K562 (cell line): ENCODE results near the gene GRB2. TPM values are rescaled to one million over a fixed set of nuclear protein-coding genes. Genes with fewer than 3 reads are reported as not detected.

Source experiments
- ARID1B ChIP-seq: fragments of 450-650 bp; IDR thresholded peaks from 2 replicates; pipeline ENCODE4 v1.6.1; 2016; ENCODE audit warnings: antibody characterized with exemption, mild to moderate bottlenecking, inconsistent platforms
- ATF3 ChIP-seq, 2 experiments: fragments of 450-650 bp in 1 of 2; sonication (generic) in 1 of 2; formaldehyde crosslinking in 1 of 2; IDR thresholded peaks in 1 of 2; conservative IDR thresholded peaks in 1 of 2; 2 replicates each; pipeline versions ENCODE4 v1.6.1 to v1.8.1; 2016 to 2023; ENCODE audit warnings: mild to moderate bottlenecking in 2 of 2, moderate library complexity in 2 of 2, inconsistent platforms in 1 of 2, missing genetic modification reagents in 1 of 2
- ATF7 ChIP-seq: fragments of 450-650 bp; IDR thresholded peaks from 2 replicates; pipeline ENCODE4 v1.7.1; 2014; ENCODE audit warnings: mild to moderate bottlenecking, moderate library complexity
- CBX1 ChIP-seq: sonication (generic); IDR thresholded peaks from 2 replicates; pipeline ENCODE4 v1.6.1; 2016; ENCODE audit warnings: antibody characterized with exemption, low read depth, mild to moderate bottlenecking
- FOXK1 ChIP-seq: sonication (generic); formaldehyde crosslinking; IDR thresholded peaks from 2 replicates; pipeline ENCODE4 v1.8.0; 2022; ENCODE audit warnings: missing genetic modification reagents, mild to moderate bottlenecking, borderline replicate concordance
- NR2C2 ChIP-seq, 2 experiments: fragments of 200-800 bp in 1 of 2; sonication (Bioruptor generic) in 1 of 2; sonication (generic) in 1 of 2; formaldehyde crosslinking in 1 of 2; IDR thresholded peaks; 2 replicates each; pipeline versions ENCODE4 v1.6.1 to v1.8.0; 2016 to 2022; ENCODE audit warnings: mild to moderate bottlenecking in 1 of 2, missing compliant biosample characterization in 1 of 2, missing genetic modification characterization in 1 of 2, missing genetic modification reagents in 1 of 2
- RBM25 ChIP-seq: fragments of 200-400 bp; formaldehyde crosslinking; IDR thresholded peaks from 2 replicates; pipeline ENCODE4 v1.6.1; 2018; ENCODE audit warnings: low read length, low read depth, moderate library complexity; ENCODE audit not compliant: severe bottlenecking
- SUPT5H ChIP-seq: fragments of 450-650 bp; IDR thresholded peaks from 2 replicates; pipeline ENCODE4 v1.6.1; 2016
- TFAP4 ChIP-seq: sonication (generic); formaldehyde crosslinking; IDR thresholded peaks from 2 replicates; pipeline ENCODE4 v1.8.0; 2022; ENCODE audit warnings: missing genetic modification reagents, mild to moderate bottlenecking, moderate library complexity, borderline replicate concordance
- VEZF1 ChIP-seq: fragments of 200-800 bp; sonication (Bioruptor generic); IDR thresholded peaks from 2 replicates; pipeline ENCODE4 v1.6.1; 2017; ENCODE audit warnings: missing genetic modification characterization, missing compliant biosample characterization
- ZNF384 ChIP-seq: IDR thresholded peaks from 2 replicates; pipeline ENCODE4 v1.6.1; 2012; ENCODE audit warnings: low read depth, low read length, improper control_type of control experiment
- polyA plus RNA-seq, 8 experiments: library from polyadenylated mRNA; depleted of rRNA in 4 of 8; stranded (reverse) in 5 of 8; unstranded in 3 of 8; fragments of >200 nt; fragmentation: Nextera tagmentation in 2 of 8; fragmentation: Illumina TruSeq in 1 of 8; extraction: Ambion mirVana in 2 of 8; extraction: Trizol in 1 of 8; gene quantifications; 2 replicates each; pipeline versions ENCODE4 v1.2.1 to v1.2.3, GENCODE V29; 2011 to 2014; ENCODE audit warnings: inconsistent platforms in 1 of 8, missing spikeins in 1 of 8
- total RNA-seq, 7 experiments: library from RNA; depleted of rRNA in 6 of 7; stranded (reverse); fragments of >200 nt in 6 of 7; fragmentation: Illumina TruSeq in 2 of 7; extraction: Trizol in 2 of 7; gene quantifications; 2 replicates each; pipeline versions ENCODE4 v1.2.1 to v1.2.3, GENCODE V29; 2011 to 2021; ENCODE audit warnings: low replicate concordance in 1 of 7
- TF ChIP-seq, protein P1 (sequence below): fragments of 450-650 bp; IDR thresholded peaks from 2 replicates; pipeline ENCODE4 v1.6.1; 2018; ENCODE audit warnings: mild to moderate bottlenecking, low read depth; ENCODE audit not compliant: partially characterized antibody

GRB2 gene
- total and polyA plus RNA-seq, 9 of the 15 experiments (the other 6 are each of a cell fraction or from before 2014, with no cell fraction given) = 57.2 to 136 (median 84.8) TPM

GRCh38 chr17:75273977-75274708 lies 131.3 kb downstream of the GRB2 start (continued):
- no peak for TF ChIP-seq VEZF1 (CRISPR knock-in tag)
- no peak for TF ChIP-seq FOXK1
- 0 out of 2 replicates have a peak, but pooled peaks have one; percentile 7 for TF ChIP-seq ARID1B
- TF ChIP-seq, protein P1, sequence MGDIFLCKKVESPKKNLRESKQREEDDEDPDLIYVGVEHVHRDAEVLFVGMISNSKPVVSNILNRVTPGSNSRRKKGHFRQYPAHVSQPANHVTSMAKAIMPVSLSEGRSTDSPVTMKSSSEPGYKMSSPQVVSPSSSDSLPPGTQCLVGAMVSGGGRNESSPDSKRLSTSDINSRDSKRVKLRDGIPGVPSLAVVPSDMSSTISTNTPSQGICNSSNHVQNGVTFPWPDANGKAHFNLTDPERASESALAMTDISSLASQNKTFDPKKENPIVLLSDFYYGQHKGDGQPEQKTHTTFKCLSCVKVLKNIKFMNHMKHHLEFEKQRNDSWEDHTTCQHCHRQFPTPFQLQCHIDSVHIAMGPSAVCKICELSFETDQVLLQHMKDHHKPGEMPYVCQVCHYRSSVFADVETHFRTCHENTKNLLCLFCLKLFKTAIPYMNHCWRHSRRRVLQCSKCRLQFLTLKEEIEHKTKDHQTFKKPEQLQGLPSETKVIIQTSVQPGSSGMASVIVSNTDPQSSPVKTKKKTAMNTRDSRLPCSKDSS = no peak
- no peak for TF ChIP-seq CBX1
- no peak for TF ChIP-seq NR2C2 (CRISPR knock-in tag; IDR thresholded peaks at IDR 0.05)
- no peak for TF ChIP-seq NR2C2 (tag; IDR thresholded peaks at IDR 0.05)
- peak; percentile 43; the same call in 1 of the 2 replicates for TF ChIP-seq ATF7
- peak; percentile 31; the same call in 1 of the 2 replicates for TF ChIP-seq TFAP4 (CRISPR knock-in tag)
- no peak for TF ChIP-seq ZNF384
- peak; percentile 54; the same call in 1 of the 2 replicates for TF ChIP-seq ATF3 (IDR thresholded peaks at IDR 0.05)
- TF ChIP-seq ATF3 (CRISPR knock-in tag; conservative IDR thresholded peaks at IDR 0.05) = no peak
- TF ChIP-seq SUPT5H = peak; percentile 51
- TF ChIP-seq RBM25 = no peak
